Renal cortical epithelial cell (primary cell): Measurements from ENCODE around the gene HEATR9. TPM values are rescaled to one million over a fixed set of nuclear protein-coding genes. Genes with fewer than 3 reads are reported as not detected.

ENCODE experiments used
- DNase-seq: peaks from one replicate; pipeline ENCODE4 v3.0.0-alpha.2; 2011; ENCODE audit warnings: low read depth
- total RNA-seq: library from RNA; depleted of rRNA; stranded (reverse); fragments of >200 nt; gene quantifications from 2 replicates; pipeline ENCODE4 v1.2.3, GENCODE V29; 2014

The HEATR9 gene
- total RNA-seq, 1 donor from 2014 or later: not detected

DNA sequence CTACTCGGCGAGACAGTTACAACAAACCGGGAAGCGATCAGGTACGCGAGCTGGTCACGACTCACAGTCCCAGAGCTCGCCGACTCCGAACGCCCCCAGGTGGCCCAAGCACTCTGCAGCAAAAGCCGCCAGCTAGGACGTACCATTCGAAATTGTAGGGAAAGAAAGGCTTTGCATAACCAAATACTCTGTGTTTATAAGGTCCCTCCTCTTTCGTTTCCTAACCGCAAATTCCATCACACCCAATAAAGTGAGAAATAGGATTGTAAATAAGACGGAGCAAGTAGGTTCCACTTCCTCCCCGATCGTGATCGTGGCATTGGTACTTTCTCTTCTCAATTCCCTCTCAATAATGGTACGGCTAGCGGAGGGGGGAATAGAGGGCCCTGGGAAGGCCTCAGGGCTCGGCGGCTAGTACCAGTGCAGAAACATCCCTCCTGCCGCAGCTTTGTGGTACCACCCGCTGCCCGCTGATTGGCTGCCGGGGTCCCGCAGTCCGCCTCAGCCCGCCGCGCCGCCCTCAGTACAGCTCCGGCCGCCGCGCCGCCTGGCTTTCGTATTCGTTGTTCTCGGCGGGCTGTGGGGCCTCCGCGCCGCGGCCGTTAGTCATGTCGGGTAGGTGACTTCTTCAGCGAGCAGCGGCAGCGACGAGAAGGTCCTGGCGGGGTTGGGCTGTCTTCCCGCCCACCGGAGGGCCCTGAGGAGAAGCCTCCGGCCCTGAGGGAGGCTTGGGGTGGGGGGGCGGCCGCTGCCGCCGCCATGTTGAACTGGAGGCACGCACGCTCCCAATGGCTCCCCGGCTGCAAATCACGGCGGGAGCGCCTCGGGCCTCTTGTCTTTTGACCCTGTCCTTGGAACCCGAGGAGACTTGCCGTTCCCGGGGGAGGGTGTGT is 59.5 kb downstream of the HEATR9 start, which contains the start of gene TAF15:
Gene TAF15 (plus strand): TSS at position 523 of the 893 bp plus-strand sequence. CDS start 86 bp downstream, at position 609.
- DNase-seq: peak; percentile 94

DNA sequence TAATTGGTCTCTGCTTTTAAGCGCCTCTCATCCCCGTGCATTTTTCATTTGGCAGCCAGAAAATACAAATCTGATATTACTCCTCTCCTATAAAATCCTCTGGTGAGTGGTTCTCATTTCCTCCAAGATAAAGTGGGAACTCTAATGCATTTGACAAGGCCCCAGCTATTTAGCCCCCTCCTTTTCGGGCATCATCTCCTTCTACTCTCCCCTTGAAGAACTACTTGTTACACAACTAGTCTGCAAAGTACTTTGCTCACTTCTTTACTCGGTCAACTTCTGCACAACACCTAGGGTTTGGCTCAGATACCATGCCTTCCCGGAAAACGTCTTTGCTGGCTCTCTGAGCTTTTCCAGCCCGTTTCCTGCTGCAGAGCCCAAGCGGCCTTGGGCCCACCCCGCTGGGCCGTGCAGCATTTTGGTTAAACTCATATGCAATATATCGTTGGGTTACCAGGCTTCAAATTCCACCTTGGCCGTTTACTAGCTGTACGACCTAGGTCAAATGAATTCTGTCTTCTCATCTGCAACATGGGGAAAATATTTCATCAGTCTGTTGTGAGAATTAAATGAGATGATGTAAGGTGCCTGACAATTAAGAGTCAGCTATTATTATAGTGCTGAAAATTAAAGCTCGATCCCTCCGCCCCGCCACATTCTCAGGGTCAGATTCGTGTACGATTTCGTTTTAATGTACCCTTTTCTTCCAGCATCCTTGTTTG is 60.3 kb downstream of the HEATR9 start:
- DNase-seq: peak; percentile 21

DNA sequence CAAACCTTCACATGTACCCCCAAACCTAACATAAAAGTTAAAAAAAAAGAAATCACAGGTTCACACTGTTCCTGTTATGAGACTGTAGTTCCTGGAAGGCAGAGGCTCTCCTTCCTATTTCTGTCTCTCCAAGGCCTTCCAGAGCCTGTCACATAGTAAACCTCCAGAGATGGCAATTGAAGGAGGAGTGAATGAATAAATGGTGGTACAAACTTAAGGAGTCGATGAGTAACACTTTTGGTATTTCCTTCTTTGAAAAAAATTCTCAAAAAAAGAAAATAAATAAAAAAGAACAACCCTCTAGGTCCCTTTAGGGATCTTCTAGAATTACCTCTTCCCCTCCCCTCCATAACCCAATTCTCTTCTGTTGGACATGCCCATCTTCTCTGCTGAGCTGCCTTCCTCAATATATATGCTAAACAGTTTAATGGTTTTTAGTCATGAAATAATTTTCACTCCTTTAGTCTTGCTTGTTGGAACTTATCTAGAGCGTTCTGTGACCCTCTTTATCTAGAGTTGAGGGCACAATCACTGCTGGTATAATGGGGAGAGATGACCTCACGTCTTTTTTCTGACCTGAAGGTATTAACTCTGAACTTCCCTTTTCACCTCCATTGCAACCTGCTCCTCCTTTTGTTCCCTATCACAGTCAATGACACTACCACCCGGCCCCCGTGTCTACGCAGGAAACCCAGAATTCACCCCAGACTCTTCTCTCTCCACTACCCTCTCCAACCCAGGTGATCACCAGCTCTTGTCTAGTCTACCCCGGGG is 61.1 kb downstream of the HEATR9 start:
- DNase-seq: peak; percentile 64

Other genes starting within 250 kb of the HEATR9 start
- gene RASL10B, start 137.3 kb downstream of the HEATR9 start, total RNA-seq: under 0.01 and 1.8 TPM in 2 replicates
- 0.05 TPM in 1 of 2 replicates, not detected in the other for gene GAS2L2, start 115.7 kb downstream of the HEATR9 start, total RNA-seq
- not detected in 2 replicates for gene C17orf50, start 108.0 kb downstream of the HEATR9 start, total RNA-seq
- gene MMP28, start 73.2 kb downstream of the HEATR9 start, total RNA-seq: 0.52 and 1.8 TPM in 2 replicates
- gene TAF15, start 59.4 kb downstream of the HEATR9 start, total RNA-seq: 36.8 and 142 TPM in 2 replicates
- not detected in 2 replicates for gene CCL5, start 11.5 kb upstream of the HEATR9 start, total RNA-seq
- gene RDM1, start 61.9 kb upstream of the HEATR9 start, total RNA-seq: 0.20 and 1.6 TPM in 2 replicates
- not detected in 2 replicates for gene LYZL6, start 74.8 kb upstream of the HEATR9 start, total RNA-seq
- not detected in 2 replicates for gene CCL16, start 112.6 kb upstream of the HEATR9 start, total RNA-seq
- gene CCL14, start 117.8 kb upstream of the HEATR9 start, total RNA-seq: not detected in 2 replicates
- not detected in 2 replicates for gene CCL15, start 132.7 kb upstream of the HEATR9 start, total RNA-seq
- not detected in 2 replicates for gene CCL23, start 149.1 kb upstream of the HEATR9 start, total RNA-seq
- gene CCL18, start 195.4 kb upstream of the HEATR9 start, total RNA-seq: 0.69 TPM in 1 of 2 replicates, not detected in the other
- gene CCL3, start 221.3 kb upstream of the HEATR9 start, total RNA-seq: not detected in 2 replicates
- not detected in 2 replicates for gene CCL4, start 234.9 kb upstream of the HEATR9 start, total RNA-seq